ENCODE results near the gene PTPN13.

The PTPN13 gene

GRCh38 chr4:86848732-86849619, 254.9 kb downstream of the PTPN13 start, which contains the start of gene SLC10A6:
SLC10A6 (minus strand) TSS chr4:86849384; CDS start chr4:86849115, 269 bp downstream.
- FAIRE-seq: no peak
- DNase-seq (ENCODE audit: insufficient read length, low spot score): no peak

- FAIRE-seq: no peak
- no peak for DNase-seq (ENCODE audit: insufficient read length, low spot score)
Observed at GRCh38 chr4:86853209-86853608, 259.1 kb downstream of the PTPN13 start.

- DNase-seq (ENCODE audit: insufficient read length, low spot score) (peak; percentile 55), FAIRE-seq (no peak)
Observed at GRCh38 chr4:86855572-86855971, 261.5 kb downstream of the PTPN13 start.

GRCh38 chr4:86856896-86857295, 262.8 kb downstream of the PTPN13 start:
- no peak for DNase-seq (ENCODE audit: insufficient read length, low spot score)
- FAIRE-seq: no peak

GRCh38 chr4:86857341-86858052, 263.4 kb downstream of the PTPN13 start:
- DNase-seq (ENCODE audit: insufficient read length, low spot score): no peak
- FAIRE-seq: no peak
